HG02840 (cell line): ENCODE data around the gene SIRT7.
"Not testable (repeated sequence)": the region's sequence is repeated elsewhere in the genome, so short reads cannot be mapped to it uniquely, and the experiment has no call there.

Source experiments
- ATAC-seq: cut with Tn5 transposase; IDR thresholded peaks from one replicate; pipeline ENCODE4 v1.9.1; 2021; ENCODE audit warnings: mild to moderate bottlenecking, moderate library complexity, moderate number of reproducible peaks; ENCODE audit not compliant: unreplicated experiment, low FRiP score

Gene SIRT7

GRCh38 chr17:81955058-81955681, 37.2 kb upstream of the SIRT7 start:
- ATAC-seq, result no peak

GRCh38 chr17:81954131-81955057, 36.4 kb upstream of the SIRT7 start:
- ATAC-seq, result no peak

GRCh38 chr17:81953443-81953842, 35.5 kb upstream of the SIRT7 start:
- ATAC-seq, result not testable (repeated sequence)

GRCh38 chr17:81952792-81953228, 34.8 kb upstream of the SIRT7 start:
- no peak for ATAC-seq

GRCh38 chr17:81951785-81952684, 34.1 kb upstream of the SIRT7 start:
- no peak for ATAC-seq

GRCh38 chr17:81950501-81950900, 32.5 kb upstream of the SIRT7 start:
- ATAC-seq, result no peak

- no peak for ATAC-seq
Measured at GRCh38 chr17:81948635-81949378, 30.8 kb upstream of the SIRT7 start.

- ATAC-seq, result no peak
Measured at GRCh38 chr17:81947189-81947588, 29.2 kb upstream of the SIRT7 start, which contains the start of gene MYADML2. Gene MYADML2, minus strand, starts transcription at chr17:81947233. Its CDS starts 5,492 bp downstream, at chr17:81941741.

- no peak for ATAC-seq
Measured at GRCh38 chr17:81944858-81945257, 26.9 kb upstream of the SIRT7 start.

GRCh38 chr17:81942167-81942553, 24.2 kb upstream of the SIRT7 start:
- no peak for ATAC-seq

GRCh38 chr17:81941484-81942166, 23.6 kb upstream of the SIRT7 start:
- no peak for ATAC-seq

- no peak for ATAC-seq
Measured at GRCh38 chr17:81940538-81941483, 22.8 kb upstream of the SIRT7 start.

- no peak for ATAC-seq
Measured at GRCh38 chr17:81939881-81940385, 22.0 kb upstream of the SIRT7 start.

GRCh38 chr17:81939218-81939617, 21.2 kb upstream of the SIRT7 start:
- ATAC-seq, result no peak

- ATAC-seq, result no peak
Measured at GRCh38 chr17:81935709-81936084, 17.7 kb upstream of the SIRT7 start.

GRCh38 chr17:81934850-81935708, 17.1 kb upstream of the SIRT7 start:
- no peak for ATAC-seq

GRCh38 chr17:81934098-81934757, 16.3 kb upstream of the SIRT7 start:
- no peak for ATAC-seq
